ENCODE data around the gene SHB. TPM values are rescaled to one million over a fixed set of nuclear protein-coding genes. Genes with fewer than 3 reads are reported as not detected.
A peak's percentile ranks its signal among the peaks of the same experiment; 100 is the strongest.

The SHB gene
- total RNA-seq, 1 donor from 2014 or later: 22.5 TPM

DNA sequence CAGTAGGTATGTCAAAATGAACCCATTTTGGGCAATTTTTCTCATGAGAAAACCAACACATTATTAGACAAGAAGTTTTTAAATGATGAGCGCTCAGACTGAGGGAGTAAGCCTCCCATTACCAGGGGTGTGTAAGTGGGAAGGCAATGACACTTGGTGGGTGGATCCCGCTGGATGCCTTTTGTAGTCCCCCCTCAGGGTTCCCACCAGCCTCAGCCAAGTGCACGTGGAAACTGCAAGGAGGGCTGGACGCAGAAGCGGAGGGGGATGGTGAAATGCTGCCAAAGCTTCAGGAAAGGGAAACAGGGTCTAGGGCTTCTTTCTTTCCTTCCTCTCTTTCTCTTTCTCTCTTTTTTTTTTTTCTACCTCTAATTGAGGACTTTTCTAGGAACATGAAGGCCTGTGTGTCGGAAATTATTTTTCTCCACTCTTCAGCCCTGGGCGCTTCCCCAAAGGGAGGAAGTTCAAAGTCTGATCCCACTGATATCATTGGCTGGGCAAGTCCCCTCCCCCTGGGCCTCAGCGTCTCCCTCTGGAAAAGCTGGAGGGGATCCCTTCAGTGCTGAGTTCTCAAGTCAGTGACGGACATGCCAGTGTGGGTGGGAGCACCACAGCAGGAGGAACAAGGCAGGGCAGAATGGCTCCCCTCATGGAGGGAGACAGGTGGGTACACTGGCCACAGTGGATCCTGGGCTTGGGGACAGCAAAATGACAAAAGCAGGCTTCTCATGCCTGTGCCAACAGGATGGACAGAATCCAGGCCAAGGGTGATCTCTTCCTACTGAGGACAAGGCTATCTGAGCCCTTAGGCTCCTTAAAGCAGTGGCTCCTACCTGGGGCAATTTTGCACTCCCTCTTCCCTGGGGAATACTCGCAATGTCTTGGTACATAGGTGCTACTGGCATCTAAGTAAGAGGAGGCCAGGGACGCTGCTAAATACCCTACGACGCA is 141.2 kb downstream of the SHB start:
- DNase-seq (ENCODE audit: low spot score, unreplicated experiment): no peak
- peak overlapping the region; percentile 33 for H3K27ac Mint-ChIP-seq
- H3K9me3 Mint-ChIP-seq (ENCODE audit: low read depth): peaks cover 6% of the 10 kb centered on the region
- peaks cover 10% of the 10 kb centered on the region for H3K4me1 Mint-ChIP-seq (ENCODE audit: low read depth)
- TF ChIP-seq, protein P1, sequence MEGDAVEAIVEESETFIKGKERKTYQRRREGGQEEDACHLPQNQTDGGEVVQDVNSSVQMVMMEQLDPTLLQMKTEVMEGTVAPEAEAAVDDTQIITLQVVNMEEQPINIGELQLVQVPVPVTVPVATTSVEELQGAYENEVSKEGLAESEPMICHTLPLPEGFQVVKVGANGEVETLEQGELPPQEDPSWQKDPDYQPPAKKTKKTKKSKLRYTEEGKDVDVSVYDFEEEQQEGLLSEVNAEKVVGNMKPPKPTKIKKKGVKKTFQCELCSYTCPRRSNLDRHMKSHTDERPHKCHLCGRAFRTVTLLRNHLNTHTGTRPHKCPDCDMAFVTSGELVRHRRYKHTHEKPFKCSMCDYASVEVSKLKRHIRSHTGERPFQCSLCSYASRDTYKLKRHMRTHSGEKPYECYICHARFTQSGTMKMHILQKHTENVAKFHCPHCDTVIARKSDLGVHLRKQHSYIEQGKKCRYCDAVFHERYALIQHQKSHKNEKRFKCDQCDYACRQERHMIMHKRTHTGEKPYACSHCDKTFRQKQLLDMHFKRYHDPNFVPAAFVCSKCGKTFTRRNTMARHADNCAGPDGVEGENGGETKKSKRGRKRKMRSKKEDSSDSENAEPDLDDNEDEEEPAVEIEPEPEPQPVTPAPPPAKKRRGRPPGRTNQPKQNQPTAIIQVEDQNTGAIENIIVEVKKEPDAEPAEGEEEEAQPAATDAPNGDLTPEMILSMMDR (IDR thresholded peaks at IDR 0.05; ENCODE audit: unreplicated experiment): no peak
- peaks cover 14% of the 10 kb centered on the region for H3K36me3 Mint-ChIP-seq (ENCODE audit: insufficient read depth)
- no peaks in the 10 kb centered on the region for H3K27me3 Mint-ChIP-seq
- H3K4me3 Mint-ChIP-seq (ENCODE audit: low read depth): no peak overlapping the region

GRCh38 chr9:37927132-37927531 is 141.9 kb downstream of the SHB start:
- Mint-ChIP-seq H3K9me3 (ENCODE audit: low read depth) (peaks cover 6% of the 10 kb centered on the region), H3K4me3 (ENCODE audit: low read depth) (no peak overlapping the region), H3K27me3 (no peaks in the 10 kb centered on the region), H3K27ac (peak overlapping the region; percentile 33), H3K4me1 (ENCODE audit: low read depth) (peaks cover 12% of the 10 kb centered on the region), H3K36me3 (ENCODE audit: insufficient read depth) (peaks cover 12% of the 10 kb centered on the region)
- TF ChIP-seq, protein P1 (IDR thresholded peaks at IDR 0.05; ENCODE audit: unreplicated experiment): no peak
- no peak for DNase-seq (ENCODE audit: low spot score, unreplicated experiment)

GRCh38 chr9:37926737-37927118 is 142.3 kb downstream of the SHB start:
- Mint-ChIP-seq H3K27ac (no peak overlapping the region), H3K36me3 (ENCODE audit: insufficient read depth) (peaks cover 11% of the 10 kb centered on the region), H3K9me3 (ENCODE audit: low read depth) (peaks cover 6% of the 10 kb centered on the region), H3K27me3 (no peaks in the 10 kb centered on the region), H3K4me1 (ENCODE audit: low read depth) (peaks cover 12% of the 10 kb centered on the region), H3K4me3 (ENCODE audit: low read depth) (no peak overlapping the region)
- DNase-seq (ENCODE audit: low spot score, unreplicated experiment): no peak
- TF ChIP-seq, protein P1 (IDR thresholded peaks at IDR 0.05; ENCODE audit: unreplicated experiment): no peak

GRCh38 chr9:37925786-37926736 is 143.0 kb downstream of the SHB start:
- Mint-ChIP-seq H3K4me3 (ENCODE audit: low read depth) (no peak overlapping the region), H3K27me3 (no peaks in the 10 kb centered on the region), H3K9me3 (ENCODE audit: low read depth) (no peaks in the 10 kb centered on the region), H3K4me1 (ENCODE audit: low read depth) (peaks cover 12% of the 10 kb centered on the region), H3K36me3 (ENCODE audit: insufficient read depth) (peaks cover 6% of the 10 kb centered on the region), H3K27ac (no peak overlapping the region)
- no peak for DNase-seq (ENCODE audit: low spot score, unreplicated experiment)
- TF ChIP-seq, protein P1 (IDR thresholded peaks at IDR 0.05; ENCODE audit: unreplicated experiment): no peak

DNA sequence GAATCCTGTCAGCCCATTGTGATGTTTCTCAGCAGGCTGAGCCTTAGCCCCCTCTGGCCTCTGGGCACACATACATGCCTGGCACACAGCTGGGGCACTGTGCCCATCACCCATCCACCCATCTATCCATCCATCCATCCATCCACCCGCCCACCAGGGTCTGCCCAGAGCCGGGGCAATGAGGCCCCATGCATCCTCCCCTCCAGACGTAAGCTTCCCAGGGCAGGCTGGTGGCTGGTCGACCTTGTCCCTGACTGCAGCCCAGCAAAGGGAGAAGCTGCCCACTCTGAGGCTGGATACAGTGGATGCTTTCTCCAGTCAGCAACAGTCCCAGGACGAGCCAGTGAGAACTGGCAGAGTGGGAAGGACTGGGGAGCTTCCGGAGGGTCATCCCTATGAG is 144.0 kb downstream of the SHB start:
- H3K27me3 Mint-ChIP-seq: no peaks in the 10 kb centered on the region
- peak overlapping the region; percentile 61 for H3K27ac Mint-ChIP-seq
- peaks cover 3% of the 10 kb centered on the region for H3K36me3 Mint-ChIP-seq (ENCODE audit: insufficient read depth)
- H3K4me1 Mint-ChIP-seq (ENCODE audit: low read depth): peaks cover 12% of the 10 kb centered on the region
- no peaks in the 10 kb centered on the region for H3K9me3 Mint-ChIP-seq (ENCODE audit: low read depth)
- no peak overlapping the region for H3K4me3 Mint-ChIP-seq (ENCODE audit: low read depth)
- TF ChIP-seq, protein P1 (IDR thresholded peaks at IDR 0.05; ENCODE audit: unreplicated experiment): no peak
- DNase-seq (ENCODE audit: low spot score, unreplicated experiment): no peak
